ENCODE data around the gene GABRE.
A peak's percentile ranks its signal among the peaks of the same experiment; 100 is the strongest.

Gene GABRE

GRCh38 chrX:151974336-151975227 is at the start of gene GABRE:
Gene GABRE, minus strand, starts transcription at chrX:151974676. Its CDS starts 51 bp downstream, at chrX:151974625.
- DNase-seq (ENCODE audit: extremely low read depth, low read depth): no peak
- H3K4me3 ChIP-seq (replicated peaks; ENCODE audit: low read depth, low read length): peak within 1 kb of the TSS; percentile 44
- no peak for TF ChIP-seq CTCF (IDR thresholded peaks at IDR 0.05; ENCODE audit: low read depth, low read length, missing control alignments)

- no peak overlapping the region for H3K4me3 ChIP-seq (replicated peaks; ENCODE audit: low read depth, low read length)
- no peak for DNase-seq (ENCODE audit: extremely low read depth, low read depth)
- TF ChIP-seq CTCF (IDR thresholded peaks at IDR 0.05; ENCODE audit: low read depth, low read length, missing control alignments): no peak
Measured at GRCh38 chrX:152020888-152021287, 46.4 kb upstream of the GABRE start.

GRCh38 chrX:151999813-152000212 is 25.3 kb upstream of the GABRE start:
- H3K4me3 ChIP-seq (replicated peaks; ENCODE audit: low read depth, low read length): no peak overlapping the region
- TF ChIP-seq CTCF (IDR thresholded peaks at IDR 0.05; ENCODE audit: low read depth, low read length, missing control alignments): no peak
- no peak for DNase-seq (ENCODE audit: extremely low read depth, low read depth)

- H3K4me3 ChIP-seq (replicated peaks; ENCODE audit: low read depth, low read length): no peak overlapping the region
- no peak for TF ChIP-seq CTCF (IDR thresholded peaks at IDR 0.05; ENCODE audit: low read depth, low read length, missing control alignments)
- no peak for DNase-seq (ENCODE audit: extremely low read depth, low read depth)
Measured at GRCh38 chrX:151997539-151997938, 23.1 kb upstream of the GABRE start.

- H3K4me3 ChIP-seq (replicated peaks; ENCODE audit: low read depth, low read length): no peak overlapping the region
- TF ChIP-seq CTCF (IDR thresholded peaks at IDR 0.05; ENCODE audit: low read depth, low read length, missing control alignments): no peak
- no peak for DNase-seq (ENCODE audit: extremely low read depth, low read depth)
Measured at GRCh38 chrX:151996347-151996746, 21.9 kb upstream of the GABRE start.

GRCh38 chrX:151994476-151994875 is 20.0 kb upstream of the GABRE start:
- TF ChIP-seq CTCF (IDR thresholded peaks at IDR 0.05; ENCODE audit: low read depth, low read length, missing control alignments): no peak
- no peak for DNase-seq (ENCODE audit: extremely low read depth, low read depth)
- no peak overlapping the region for H3K4me3 ChIP-seq (replicated peaks; ENCODE audit: low read depth, low read length)
